Trophoblast cell (in vitro differentiated cells and primary cell): ENCODE data around the gene CDC42EP1.

Experiments
- DNase-seq, 2 donors: peaks; one replicate each; pipeline ENCODE4 v3.0.0-alpha.2; 2016
- H2AFZ ChIP-seq: 2 replicates; pipeline ENCODE4 v1.6.1; 2013; ENCODE audit warnings: low read length, moderate library complexity, mild to moderate bottlenecking; ENCODE audit not compliant: insufficient read depth, poor library complexity
- H2AK5ac ChIP-seq: 2 replicates; pipeline ENCODE4 v1.6.1; 2013; ENCODE audit warnings: mild to moderate bottlenecking, low read length
- H2BK120ac ChIP-seq: 2 replicates; pipeline ENCODE4 v1.6.1; 2013; ENCODE audit warnings: low read length, mild to moderate bottlenecking, moderate library complexity; ENCODE audit not compliant: insufficient read depth, poor library complexity
- H2BK12ac ChIP-seq: 2 replicates; pipeline ENCODE4 v1.6.1; 2013; ENCODE audit warnings: mild to moderate bottlenecking, low read length, moderate library complexity
- H2BK5ac ChIP-seq: 2 replicates; pipeline ENCODE4 v1.6.1; 2013; ENCODE audit warnings: low read length, low read depth, moderate library complexity, mild to moderate bottlenecking; ENCODE audit not compliant: poor library complexity
- H3K14ac ChIP-seq: 2 replicates; pipeline ENCODE4 v1.6.1; 2013; ENCODE audit warnings: mild to moderate bottlenecking, low read length
- H3K18ac ChIP-seq: 2 replicates; pipeline ENCODE4 v1.6.1; 2013; ENCODE audit warnings: mild to moderate bottlenecking, low read length
- H3K23ac ChIP-seq: 2 replicates; pipeline ENCODE4 v1.6.1; 2013; ENCODE audit warnings: low read length
- H3K27ac ChIP-seq: 2 replicates; pipeline ENCODE4 v1.5.1; 2013; ENCODE audit warnings: low read depth, mild to moderate bottlenecking, inconsistent platforms, low read length, moderate library complexity
- H3K27me3 ChIP-seq: 2 replicates; pipeline ENCODE4 v1.6.1; 2013; ENCODE audit warnings: inconsistent platforms, mild to moderate bottlenecking, low read length, moderate library complexity; ENCODE audit not compliant: insufficient read depth
- H3K36me3 ChIP-seq, 2 experiments: 1 replicate in 1 of 2; 2 replicates in 1 of 2; pipeline ENCODE4 v1.6.1; 2013; ENCODE audit warnings: low read length in 2 of 2, mild to moderate bottlenecking in 2 of 2, moderate library complexity in 1 of 2; ENCODE audit not compliant: insufficient read depth in 2 of 2, control insufficient read depth in 1 of 2
- H3K4ac ChIP-seq: 2 replicates; pipeline ENCODE4 v1.6.1; 2013; ENCODE audit warnings: low read depth, mild to moderate bottlenecking, low read length, moderate library complexity
- H3K4me1 ChIP-seq, 2 experiments: 1 replicate in 1 of 2; 2 replicates in 1 of 2; pipeline ENCODE4 v1.6.1; 2013; ENCODE audit warnings: low read length in 2 of 2, mild to moderate bottlenecking in 2 of 2, moderate library complexity in 1 of 2; ENCODE audit not compliant: insufficient read depth in 2 of 2, control insufficient read depth in 1 of 2
- H3K4me2 ChIP-seq: 2 replicates; pipeline ENCODE4 v1.6.1; 2013; ENCODE audit warnings: inconsistent platforms, mild to moderate bottlenecking, low read length, moderate library complexity
- H3K4me3 ChIP-seq: 2 replicates; pipeline ENCODE4 v1.5.1; 2013; ENCODE audit warnings: mild to moderate bottlenecking, low read depth, low read length, inconsistent platforms
- H3K79me1 ChIP-seq: one replicate; pipeline ENCODE4 v1.6.1; 2013; ENCODE audit warnings: low read length
- H3K79me2 ChIP-seq: 2 replicates; pipeline ENCODE4 v1.6.1; 2013; ENCODE audit warnings: low read length, mild to moderate bottlenecking; ENCODE audit not compliant: control insufficient read depth, insufficient read depth, poor library complexity
- H3K9ac ChIP-seq: 2 replicates; pipeline ENCODE4 v1.6.1; 2013; ENCODE audit warnings: mild to moderate bottlenecking, low read length
- H3K9me3 ChIP-seq: 2 replicates; pipeline ENCODE4 v1.6.1; 2013; ENCODE audit warnings: low read depth, mild to moderate bottlenecking, control low read depth, inconsistent platforms, low read length; ENCODE audit not compliant: insufficient read depth
- H4K12ac ChIP-seq: 2 replicates; pipeline ENCODE4 v1.6.1; 2013; ENCODE audit warnings: low read depth, mild to moderate bottlenecking, low read length, moderate library complexity
- H4K8ac ChIP-seq: 2 replicates; pipeline ENCODE4 v1.6.1; 2013; ENCODE audit warnings: low read depth, mild to moderate bottlenecking, low read length, moderate library complexity
- H4K91ac ChIP-seq: one replicate; pipeline ENCODE4 v1.6.1; 2013; ENCODE audit warnings: low read depth, mild to moderate bottlenecking, low read length, moderate library complexity
- WGBS: extraction: QIAGEN DNeasy Blood & Tissue Kit; methylation state at CpG from one replicate; pipeline ENCODE4 v1.1.7; 2013; ENCODE audit warnings: missing lambda C conversion rate; ENCODE audit not compliant: insufficient read length, insufficient coverage; ENCODE audit errors: extremely low coverage; 5-methylcytosine and 5-hydroxymethylcytosine counted together

CDC42EP1 gene

DNA sequence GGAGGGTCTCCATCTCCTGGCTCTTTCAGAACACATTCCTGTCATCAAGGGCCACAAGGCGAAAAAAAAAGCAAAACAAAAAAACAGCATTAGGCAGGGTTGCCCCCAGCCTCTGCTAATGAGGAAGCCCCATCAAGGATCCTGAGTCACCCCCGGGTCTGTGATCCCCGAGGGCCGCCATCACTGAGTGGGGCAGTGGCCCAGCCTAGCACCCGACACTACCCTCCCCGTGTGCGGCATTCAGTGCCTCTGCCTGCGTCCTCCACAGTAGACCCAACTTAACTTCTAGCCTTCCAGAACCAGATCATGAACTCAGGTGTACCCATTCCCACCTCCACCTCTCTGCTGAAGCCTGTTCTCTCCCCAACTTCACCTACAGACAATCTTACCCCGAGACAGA, 6.6 kb upstream of the CDC42EP1 start:
- no peak overlapping the region for H3K4me3 ChIP-seq
- no peak overlapping the region for H3K4me2 ChIP-seq
- H3K9me3 ChIP-seq = peaks cover 2% of the 10 kb centered on the region
- peak overlapping the region; percentile 91 for H2AK5ac ChIP-seq
- DNase-seq = no peak
- no peak overlapping the region for H4K12ac ChIP-seq
- peak overlapping the region; percentile 37 for H3K18ac ChIP-seq
- H2AFZ ChIP-seq = no peak overlapping the region
- H3K79me2 ChIP-seq = peaks cover 3% of the 10 kb centered on the region
- no peak overlapping the region for H3K27ac ChIP-seq
- H3K4ac ChIP-seq = no peak overlapping the region
- peaks cover 31% of the 10 kb centered on the region for H3K79me1 ChIP-seq
- H2BK12ac ChIP-seq = peak overlapping the region; percentile 92
- peaks cover 28 to 37% of the 10 kb centered on the region in 2 experiments for H3K4me1 ChIP-seq
- no peak overlapping the region for H2BK5ac ChIP-seq
- WGBS = no CpG with 5 or more reads among the region's 9 CpGs
- H3K36me3 ChIP-seq = no peaks in the 10 kb centered on the region
- H3K14ac ChIP-seq = peak overlapping the region; percentile 42
- no peak overlapping the region for H3K9ac ChIP-seq
- peak overlapping the region; percentile 15 for H4K91ac ChIP-seq
- no peak overlapping the region for H4K8ac ChIP-seq
- no peak overlapping the region for H3K23ac ChIP-seq
- H2BK120ac ChIP-seq = peak overlapping the region; percentile 64
- H3K27me3 ChIP-seq = no peaks in the 10 kb centered on the region

DNA sequence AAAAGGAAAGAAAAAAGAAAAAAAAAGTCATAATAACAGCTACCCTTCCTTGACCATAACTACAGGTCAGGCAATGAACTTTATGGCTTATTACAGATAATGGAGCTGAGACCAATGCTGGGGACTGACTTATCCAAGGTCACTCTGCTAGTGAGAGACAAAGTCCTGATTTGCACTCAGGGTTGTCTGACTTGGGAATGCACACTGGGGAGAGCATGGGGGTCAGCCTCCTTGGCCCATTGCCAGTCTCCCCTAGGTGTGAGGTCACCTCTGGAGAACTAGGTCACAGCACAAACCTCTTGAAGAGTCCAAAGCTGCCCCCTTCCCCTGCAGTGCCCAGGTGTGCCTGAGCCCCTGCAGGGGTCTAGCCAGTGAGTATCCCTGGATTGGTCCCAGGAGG, 5.3 kb upstream of the CDC42EP1 start:
- DNase-seq = no peak
- H3K79me2 ChIP-seq = peaks cover 4% of the 10 kb centered on the region
- no peak overlapping the region for H3K4ac ChIP-seq
- no peaks in the 10 kb centered on the region for H3K36me3 ChIP-seq
- H4K91ac ChIP-seq = peak overlapping the region; percentile 31
- no peak overlapping the region for H3K4me2 ChIP-seq
- no peak overlapping the region for H3K14ac ChIP-seq
- H3K18ac ChIP-seq = no peak overlapping the region
- H3K9me3 ChIP-seq = peaks cover 4% of the 10 kb centered on the region
- H2BK12ac ChIP-seq = peak overlapping the region; percentile 19
- no peaks in the 10 kb centered on the region for H3K27me3 ChIP-seq
- no peak overlapping the region for H4K12ac ChIP-seq
- peak overlapping the region; percentile 20 for H2BK120ac ChIP-seq
- H4K8ac ChIP-seq = no peak overlapping the region
- H2BK5ac ChIP-seq = no peak overlapping the region
- H3K4me1 ChIP-seq = peaks cover 35 to 39% of the 10 kb centered on the region in 2 experiments
- H2AFZ ChIP-seq = no peak overlapping the region
- H3K4me3 ChIP-seq = no peak overlapping the region
- H3K27ac ChIP-seq = no peak overlapping the region
- H2AK5ac ChIP-seq = no peak overlapping the region
- peaks cover 36% of the 10 kb centered on the region for H3K79me1 ChIP-seq
- H3K23ac ChIP-seq = no peak overlapping the region
- H3K9ac ChIP-seq = no peak overlapping the region

DNA sequence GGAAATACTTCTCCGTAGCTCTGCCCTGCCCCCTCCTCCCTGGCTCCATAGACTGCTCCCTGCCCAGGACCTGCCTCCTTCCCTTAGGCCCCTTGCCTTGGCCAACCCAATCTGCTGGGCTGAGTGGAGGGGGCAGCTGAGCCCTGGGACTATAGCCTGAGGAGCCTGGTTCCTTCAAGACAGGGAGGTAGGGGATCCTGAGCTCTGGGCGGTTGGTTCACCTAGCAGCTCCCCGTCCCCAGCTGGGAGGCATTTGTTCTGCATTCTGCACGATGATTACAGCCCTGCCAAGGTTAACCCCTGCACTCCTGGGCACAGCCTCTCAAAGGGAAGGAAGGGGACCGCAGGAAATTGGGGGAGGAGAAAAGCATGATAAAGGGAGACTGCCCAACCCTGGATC, 3.6 kb upstream of the CDC42EP1 start:
- Histone ChIP-seq H3K4me2 (no peak overlapping the region), H3K79me1 (peaks cover 45% of the 10 kb centered on the region), H2AFZ (peak overlapping the region; percentile 76), H3K27ac (no peak overlapping the region), H3K9ac (no peak overlapping the region), H3K4me3 (no peak overlapping the region), H3K23ac (no peak overlapping the region), H3K79me2 (peaks cover 16% of the 10 kb centered on the region), H3K4ac (peak overlapping the region; percentile 19), H4K8ac (peak overlapping the region; percentile 43), H3K36me3 (peaks cover 0 to under 1% of the 10 kb centered on the region in 2 experiments), H3K14ac (peak overlapping the region; percentile 46), H3K4me1 (peaks cover 30 to 34% of the 10 kb centered on the region in 2 experiments), H3K27me3 (no peaks in the 10 kb centered on the region), H4K12ac (no peak overlapping the region), H2BK5ac (peak overlapping the region; percentile 46), H3K9me3 (peaks cover 4% of the 10 kb centered on the region), H4K91ac (peak overlapping the region; percentile 59), H2AK5ac (peak overlapping the region; percentile 44), H2BK12ac (peak overlapping the region; percentile 86), H2BK120ac (peak overlapping the region; percentile 66), H3K18ac (peak overlapping the region; percentile 67)
- WGBS = no CpG with 5 or more reads among the region's 5 CpGs
- DNase-seq = no peak

DNA sequence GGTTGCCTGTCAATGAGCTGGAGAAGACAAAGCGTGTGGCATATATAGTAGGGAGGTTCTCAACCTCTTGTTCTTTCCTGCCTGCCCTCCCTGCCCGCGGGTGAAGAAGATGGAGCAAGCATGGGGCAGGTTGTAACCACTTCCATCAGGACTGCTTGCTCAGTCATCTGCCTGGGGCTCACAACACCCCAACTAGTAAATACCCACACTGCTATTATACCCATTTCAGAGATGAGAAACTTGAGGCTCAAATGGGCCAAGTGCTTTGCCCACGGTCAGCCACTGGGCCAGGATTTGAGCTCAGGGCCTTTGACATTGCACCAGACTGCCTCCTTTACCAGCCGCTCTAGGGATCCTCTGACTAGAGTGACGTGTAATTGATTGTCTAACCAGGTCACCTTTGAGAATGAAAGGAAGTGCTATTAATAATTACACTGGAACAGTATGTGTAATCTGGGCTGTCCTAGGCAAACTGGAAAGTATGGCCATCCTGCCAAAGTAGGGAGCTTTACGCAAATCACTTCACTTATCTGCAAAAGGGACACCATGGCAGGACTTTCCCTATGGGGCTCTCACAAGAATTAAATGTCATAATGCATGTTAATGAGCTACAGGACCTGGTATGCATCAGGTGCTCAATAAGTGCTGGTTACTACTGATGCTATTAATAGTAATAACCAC, 2.8 kb upstream of the CDC42EP1 start:
- Histone ChIP-seq H2BK120ac (peak overlapping the region; percentile 5), H3K27ac (no peak overlapping the region), H3K4ac (no peak overlapping the region), H3K9me3 (peaks cover 4% of the 10 kb centered on the region), H3K23ac (no peak overlapping the region), H3K9ac (no peak overlapping the region), H4K91ac (peak overlapping the region; percentile 33), H2BK12ac (peak overlapping the region; percentile 68), H4K12ac (no peak overlapping the region), H3K4me3 (no peak overlapping the region), H3K18ac (no peak overlapping the region), H3K4me1 (peaks cover 30 to 34% of the 10 kb centered on the region in 2 experiments), H2BK5ac (no peak overlapping the region), H2AK5ac (peak overlapping the region; percentile 49), H3K79me1 (peaks cover 42% of the 10 kb centered on the region), H2AFZ (no peak overlapping the region), H3K4me2 (no peak overlapping the region), H3K27me3 (no peaks in the 10 kb centered on the region), H3K14ac (peak overlapping the region; percentile 46), H3K36me3 (peaks cover 6 to 7% of the 10 kb centered on the region in 2 experiments), H4K8ac (no peak overlapping the region), H3K79me2 (peaks cover 23% of the 10 kb centered on the region)
- no CpG with 5 or more reads among the region's 7 CpGs for WGBS
- no peak for DNase-seq
